ENCODE data around the gene ZNF598. TPM values are rescaled to one million over a fixed set of nuclear protein-coding genes. Genes with fewer than 3 reads are reported as not detected.

Gene ZNF598
- total RNA-seq, 4 donors from 2014 or later, result 56.1 to 117 (median 86.5) TPM

- TF ChIP-seq POLR2A (IDR thresholded peaks at IDR 0.05) (no peak), CTCF (IDR thresholded peaks at IDR 0.05) (no peak)
- H3K4me3 ChIP-seq (ENCODE audit: low read depth, poor library complexity, severe bottlenecking), result no peak overlapping the region
- DNase-seq (ENCODE audit: low spot score in 2 of 2), result no peak
- WGBS, 2 donors, result 90 to 94% methylated on average over 31 to 39 of the region's 42 CpGs
- intact Hi-C loops (cut with DNase I; ENCODE audit: low total_unique reads), result no loop called here
Measured at GRCh38 chr16:1974157-1975070, 35.2 kb downstream of the ZNF598 start.

- no peak overlapping the region for H3K4me3 ChIP-seq (ENCODE audit: low read depth, poor library complexity, severe bottlenecking)
- no peak for TF ChIP-seq CTCF (IDR thresholded peaks at IDR 0.05)
- no peak for TF ChIP-seq POLR2A (IDR thresholded peaks at IDR 0.05)
- 85 to 88% methylated on average over 16 of the region's 16 CpGs for WGBS, 2 donors
- intact Hi-C loops (cut with DNase I; ENCODE audit: low total_unique reads), result no loop called here
- DNase-seq (ENCODE audit: low spot score in 2 of 2), result no peak
Measured at GRCh38 chr16:1973461-1974156, 36.0 kb downstream of the ZNF598 start.

GRCh38 chr16:1972490-1972877, 37.1 kb downstream of the ZNF598 start:
- intact Hi-C loops (cut with DNase I; ENCODE audit: low total_unique reads), result no loop called here
- TF ChIP-seq CTCF (IDR thresholded peaks at IDR 0.05) (no peak), POLR2A (IDR thresholded peaks at IDR 0.05) (no peak)
- peak overlapping the region; percentile 99 for H3K4me3 ChIP-seq (ENCODE audit: low read depth, poor library complexity, severe bottlenecking)
- 2 to 5% methylated on average over 18 to 21 of the region's 22 CpGs for WGBS, 2 donors
- no peak for DNase-seq (ENCODE audit: low spot score in 2 of 2)

GRCh38 chr16:1971796-1972489, 37.7 kb downstream of the ZNF598 start, which contains the start of gene TBL3:
Gene TBL3, plus strand, starts transcription at chr16:1972053. Its CDS starts 112 bp downstream, at chr16:1972165.
- DNase-seq (ENCODE audit: low spot score in 2 of 2), result peak; percentile 90 to 99
- WGBS, 2 donors, result 0% methylated on average over 30 to 53 of the region's 78 CpGs
- TF ChIP-seq POLR2A (IDR thresholded peaks at IDR 0.05) (peak in 1 of 2 donors; percentile 86), CTCF (IDR thresholded peaks at IDR 0.05) (no peak)
- peak within 1 kb of the TSS; percentile 99 for H3K4me3 ChIP-seq (ENCODE audit: low read depth, poor library complexity, severe bottlenecking)
- intact Hi-C loops (cut with DNase I; ENCODE audit: low total_unique reads), result no loop called here

- TF ChIP-seq CTCF (IDR thresholded peaks at IDR 0.05), result no peak
- TF ChIP-seq POLR2A (IDR thresholded peaks at IDR 0.05), result no peak
- intact Hi-C loops (cut with DNase I; ENCODE audit: low total_unique reads), result no loop called here
- DNase-seq (ENCODE audit: low spot score in 2 of 2), result no peak
- H3K4me3 ChIP-seq (ENCODE audit: low read depth, poor library complexity, severe bottlenecking), result no peak overlapping the region
- WGBS, 2 donors, result 87 to 88% methylated on average over 23 to 34 of the region's 41 CpGs
Measured at GRCh38 chr16:1968146-1968953, 41.3 kb downstream of the ZNF598 start.

Data from lower leg skin (tissue), 4 donors.